Hepatic stellate cell (primary cell): ENCODE measurements around the gene RNU6-1.
A peak's percentile ranks its signal among the peaks of the same experiment; 100 is the strongest.

Experiments
- DNase-seq: peaks from one replicate; pipeline ENCODE4 v3.0.0; 2011; ENCODE audit warnings: low spot score

RNU6-1 gene

DNA sequence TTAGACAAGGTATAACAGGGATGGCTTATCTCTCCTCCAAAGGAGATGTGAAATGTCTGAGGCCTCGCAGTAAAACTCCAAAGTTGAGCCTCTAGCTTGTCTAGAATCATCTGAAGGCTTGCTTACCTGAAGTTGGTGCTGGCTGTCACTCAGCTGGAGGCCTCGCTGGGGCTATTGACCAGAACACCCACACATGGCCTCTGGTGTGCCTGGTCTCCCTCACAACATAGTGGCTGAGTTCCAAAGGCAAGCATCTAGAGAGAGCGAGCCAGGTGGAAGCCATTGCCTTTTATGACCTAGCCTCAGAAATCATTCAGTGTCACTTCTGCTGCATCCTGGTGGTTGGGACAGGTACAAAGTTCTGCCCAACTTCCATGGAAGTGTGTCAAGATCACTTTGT is 17.4 kb upstream of the RNU6-1 start:
- DNase-seq = no peak

DNA sequence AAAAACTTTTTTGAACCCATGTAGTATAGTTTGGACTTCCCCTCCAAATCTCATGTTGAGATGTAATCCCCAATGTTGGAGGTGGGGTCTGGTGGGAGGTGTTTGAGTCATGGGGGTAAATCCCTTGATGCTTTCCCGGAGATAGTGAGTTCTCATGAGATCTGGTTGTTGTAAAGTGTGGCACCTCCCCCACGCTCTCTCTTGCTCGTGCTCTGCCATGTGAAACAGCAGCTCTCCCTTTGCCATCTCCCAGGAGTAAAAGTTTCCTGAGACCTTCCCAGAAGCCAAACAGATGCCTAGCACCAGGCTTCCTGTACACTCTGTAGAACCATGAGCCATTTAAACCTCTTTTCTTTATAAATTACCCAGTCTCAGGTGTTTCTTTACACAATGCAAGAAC is 16.0 kb upstream of the RNU6-1 start:
- DNase-seq = no peak

DNA sequence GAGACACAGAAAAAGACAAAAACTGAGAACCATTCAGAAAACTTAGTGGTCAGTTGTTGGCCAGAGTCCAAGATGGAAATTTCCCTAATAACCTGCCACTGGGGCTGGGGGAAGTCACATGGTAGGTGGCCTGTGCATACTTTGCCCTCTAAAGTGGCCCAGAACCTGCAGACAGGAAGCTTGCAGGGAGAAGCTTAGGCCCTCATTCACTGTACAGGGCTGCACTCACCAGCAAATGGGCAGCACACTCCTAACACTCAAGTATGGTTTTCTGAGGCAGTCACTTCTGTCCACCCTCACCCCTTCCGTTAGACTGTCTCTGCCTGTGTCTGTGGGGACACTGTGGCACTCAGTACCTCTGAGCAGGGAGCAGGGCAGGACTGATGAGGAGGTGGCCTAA is 14.5 kb upstream of the RNU6-1 start:
- no peak for DNase-seq

DNA sequence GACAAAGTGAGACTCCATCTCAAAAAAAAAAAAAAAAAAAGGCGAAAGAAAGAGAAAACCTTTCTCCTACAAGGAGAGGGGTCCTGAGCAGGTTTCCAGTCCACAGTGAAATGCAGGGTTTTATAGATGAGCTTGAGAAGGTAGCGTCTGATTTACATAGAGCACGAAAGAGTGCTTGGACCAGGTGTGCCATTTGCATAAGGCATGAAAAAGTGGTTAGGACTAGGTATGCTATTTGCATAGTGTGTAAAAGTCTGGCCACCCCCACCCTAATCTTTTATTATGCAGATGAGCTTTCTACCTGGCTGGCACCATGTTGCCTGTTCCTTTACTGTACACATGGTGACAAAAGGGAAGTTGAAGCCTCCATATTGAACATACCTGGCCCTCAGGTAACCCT is 13.6 kb upstream of the RNU6-1 start:
- DNase-seq = no peak

DNA sequence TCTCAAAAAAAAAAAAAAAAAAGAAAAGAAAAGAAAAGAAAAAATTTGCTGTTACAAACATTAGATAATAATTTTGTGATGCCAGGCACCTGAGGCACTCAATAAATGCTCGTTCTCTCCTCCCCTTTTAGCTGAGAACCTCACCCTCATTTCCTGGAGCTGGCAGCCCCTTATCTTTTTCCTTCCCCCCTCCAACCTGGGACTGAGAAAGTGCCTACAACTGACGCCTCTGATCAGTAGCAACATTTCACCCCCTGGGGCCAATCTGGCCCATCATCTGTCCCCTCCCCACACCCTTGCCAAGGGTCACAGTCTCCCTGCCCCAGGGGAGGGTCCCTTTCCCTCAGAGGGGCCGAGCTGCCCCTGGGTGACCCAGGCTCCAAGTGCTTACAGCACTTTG is 12.6 kb upstream of the RNU6-1 start:
- DNase-seq = no peak

DNA sequence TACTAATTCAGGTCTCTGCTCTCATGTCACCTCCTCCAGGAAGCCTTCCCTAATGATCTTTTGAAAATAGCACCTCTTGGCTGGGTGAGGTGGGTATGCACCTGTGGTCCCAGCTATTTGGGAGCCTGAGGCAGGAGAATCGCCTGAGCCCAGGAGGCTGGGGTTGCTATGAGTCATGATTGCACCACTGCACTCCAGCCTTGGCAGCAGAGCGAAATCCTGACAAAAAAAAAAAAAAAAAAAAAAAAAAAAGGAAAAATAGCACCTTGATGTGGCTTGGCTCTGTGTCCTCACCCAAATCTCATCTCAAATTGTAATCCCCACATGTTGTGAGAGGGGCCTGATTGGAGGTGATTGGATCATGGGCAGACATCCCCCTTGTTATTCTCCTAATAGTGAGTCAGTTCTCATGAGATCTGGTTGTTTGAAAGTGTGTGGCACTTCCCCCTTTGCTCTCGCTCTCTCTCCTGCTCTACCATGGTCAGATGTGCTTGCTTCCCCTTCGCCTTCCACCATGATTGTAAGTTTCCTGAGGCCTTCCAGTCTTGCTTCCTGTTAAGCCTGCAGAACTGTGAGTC is 11.2 kb upstream of the RNU6-1 start:
- DNase-seq = no peak

DNA sequence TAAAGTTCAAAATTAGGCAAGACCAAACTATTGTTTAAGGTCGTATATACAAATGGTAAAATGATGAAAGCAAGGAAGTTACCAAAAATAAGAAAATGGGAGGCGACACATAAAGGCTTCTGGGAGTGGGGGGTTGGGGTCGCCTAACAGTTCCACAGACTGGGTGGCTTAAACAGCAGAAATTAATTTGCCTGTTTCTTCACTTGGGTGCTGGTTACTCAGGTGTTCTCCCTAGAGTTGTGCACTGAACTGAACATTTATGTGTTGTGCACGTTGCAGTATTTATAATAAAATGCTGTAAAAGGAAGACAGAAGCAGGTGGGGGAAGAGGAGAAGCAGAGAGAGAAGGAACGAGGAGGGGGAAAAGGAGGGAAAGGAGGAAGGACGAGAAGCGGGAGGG is 10.5 kb upstream of the RNU6-1 start:
- no peak for DNase-seq

DNA sequence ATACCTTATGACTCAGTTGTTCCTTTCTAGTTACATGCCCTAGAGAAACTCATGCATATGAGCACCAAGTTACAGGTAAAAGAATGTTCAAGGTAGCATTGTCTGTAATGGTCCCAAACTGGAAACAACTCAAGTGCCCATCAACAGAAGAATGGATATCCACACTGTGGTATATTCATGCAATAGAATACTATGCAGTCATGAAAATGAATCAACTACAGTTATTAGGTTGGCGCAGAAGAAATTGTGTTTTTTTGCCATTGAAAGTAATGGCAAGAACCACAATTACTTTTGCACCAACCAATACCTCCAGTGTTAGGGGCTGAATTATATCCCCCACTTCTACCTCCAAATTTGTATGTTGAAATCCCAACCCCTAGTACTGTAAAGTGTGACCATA is 9.7 kb upstream of the RNU6-1 start:
- no peak for DNase-seq

DNA sequence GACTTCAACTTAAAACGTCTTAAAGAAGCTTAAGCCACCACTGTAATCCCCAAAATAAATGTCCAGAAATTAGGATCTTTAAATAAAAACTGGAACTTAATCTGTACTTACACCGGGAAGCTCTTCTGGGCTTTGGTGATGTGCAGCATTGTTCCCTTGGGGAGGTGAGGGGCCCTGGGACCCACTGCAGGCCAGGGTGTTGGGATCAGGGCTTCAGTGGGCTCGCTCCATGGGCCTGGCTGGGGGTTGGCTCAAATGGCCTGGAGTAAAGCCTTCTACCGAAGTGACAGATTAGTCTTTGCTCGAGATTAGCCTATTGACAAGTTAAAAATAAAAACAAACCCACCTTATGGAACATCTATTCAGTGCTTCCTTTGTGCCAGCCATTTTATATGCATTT is 6.1 kb upstream of the RNU6-1 start:
- DNase-seq = no peak

DNA sequence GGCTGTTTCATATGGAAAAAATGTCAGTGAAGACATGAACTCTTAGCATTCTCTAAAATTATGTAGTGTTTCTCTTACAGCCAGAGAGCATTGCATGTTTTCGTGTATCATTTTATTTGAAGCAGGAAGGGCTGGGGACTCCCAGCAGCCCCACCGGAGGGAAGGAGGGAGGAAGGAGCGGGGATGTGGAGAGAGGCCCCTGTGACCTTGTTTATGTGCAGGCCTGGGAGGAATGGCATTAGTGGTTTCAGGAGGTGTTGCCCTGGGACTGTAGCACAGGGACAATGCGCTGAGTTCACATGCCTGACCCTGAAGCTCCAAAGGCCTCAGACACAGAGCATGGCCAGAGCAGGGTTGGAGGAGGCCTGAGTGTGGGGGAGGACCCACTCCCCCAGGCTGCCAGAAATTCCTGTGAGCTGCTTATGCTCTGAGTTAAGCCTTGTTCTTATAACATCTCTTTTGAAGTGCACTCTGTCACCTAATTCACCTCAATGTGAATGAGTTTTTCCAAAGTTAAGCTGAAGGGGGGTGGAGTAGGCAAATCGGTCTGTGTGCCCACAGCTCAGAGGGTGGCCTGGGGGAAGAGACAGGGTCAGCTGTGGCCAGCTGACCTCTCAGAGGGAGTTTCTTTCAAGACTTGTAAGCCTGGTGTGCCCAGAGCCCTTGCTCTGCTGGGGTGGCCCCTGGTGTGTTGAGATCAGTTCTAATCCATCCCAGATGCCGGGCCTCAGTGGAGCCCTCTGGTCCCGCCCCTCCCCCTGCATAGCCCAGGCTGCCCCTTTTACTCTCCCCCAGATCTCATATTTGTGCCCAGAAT is 3.9 kb upstream of the RNU6-1 start:
- peak; percentile 46 for DNase-seq

DNA sequence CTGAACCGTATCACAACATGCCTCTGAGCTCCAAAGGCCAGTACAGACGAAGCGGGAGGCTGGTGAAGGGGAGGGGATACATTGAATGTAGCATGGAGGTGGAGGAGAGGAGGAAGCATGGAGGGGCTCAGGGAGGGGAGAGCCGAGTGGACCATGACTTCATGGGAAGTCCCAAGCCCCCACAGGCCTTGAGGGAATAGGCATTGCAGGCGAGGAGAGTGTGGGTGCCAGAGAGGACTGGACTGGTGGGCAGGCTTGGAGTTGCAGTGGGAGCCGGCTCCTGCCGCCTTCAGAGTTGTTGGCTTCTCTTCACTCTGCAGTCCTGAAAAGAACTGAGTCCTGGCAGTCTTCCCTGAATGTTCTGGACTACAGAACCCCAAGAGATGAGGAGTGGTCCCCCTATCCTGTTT is 3.3 kb upstream of the RNU6-1 start:
- DNase-seq = no peak

DNA sequence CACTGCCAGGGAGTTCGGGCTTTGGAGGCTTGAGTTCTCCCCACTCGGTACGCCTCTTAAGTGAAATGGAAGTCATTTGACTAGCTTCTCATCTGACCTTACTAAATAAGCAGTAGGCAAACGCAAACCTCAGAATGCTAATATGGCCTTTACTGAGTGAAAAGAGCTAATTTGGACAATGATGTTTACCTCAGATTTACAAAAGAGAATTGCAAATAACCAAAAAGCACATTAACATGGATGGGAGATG is 1.6 kb upstream of the RNU6-1 start:
- DNase-seq = no peak

DNA sequence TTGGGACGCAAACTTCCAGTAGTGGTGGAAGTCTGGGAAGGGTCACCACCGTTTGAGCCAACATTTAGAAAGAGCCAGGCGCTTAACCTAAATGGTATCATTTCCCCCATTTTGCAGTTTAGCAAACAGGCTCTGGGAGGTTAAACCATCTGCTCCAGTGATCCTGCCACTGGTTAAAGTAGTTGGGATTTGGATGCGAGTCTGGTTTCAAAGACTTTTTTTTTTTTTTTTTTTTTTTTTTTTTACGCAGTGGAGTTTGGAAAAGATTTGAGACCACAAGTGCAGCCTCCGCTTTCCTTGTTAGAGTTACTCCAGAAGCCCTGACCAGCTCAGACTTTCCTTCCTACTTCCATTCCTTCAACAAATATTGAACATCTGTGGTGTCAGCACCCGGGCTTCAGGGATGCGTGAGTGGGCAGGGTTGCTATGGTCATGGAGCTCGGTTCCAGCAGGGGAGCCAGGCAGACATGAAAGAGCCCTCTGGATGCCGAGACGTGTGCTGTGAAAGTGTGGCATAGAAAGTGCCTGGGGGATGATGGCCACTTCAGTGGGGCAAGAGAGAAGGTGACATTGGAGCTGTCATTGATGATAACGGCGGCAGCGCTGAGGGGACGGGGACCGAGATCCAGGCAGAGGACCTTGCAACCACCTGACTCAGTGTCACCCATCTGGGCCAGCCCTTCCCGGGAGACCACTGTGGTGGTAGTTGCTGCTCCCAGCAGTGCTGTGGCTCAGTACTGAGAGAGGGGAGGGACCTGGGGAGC is 1.1 kb upstream of the RNU6-1 start:
- DNase-seq = peak; percentile 77

DNA sequence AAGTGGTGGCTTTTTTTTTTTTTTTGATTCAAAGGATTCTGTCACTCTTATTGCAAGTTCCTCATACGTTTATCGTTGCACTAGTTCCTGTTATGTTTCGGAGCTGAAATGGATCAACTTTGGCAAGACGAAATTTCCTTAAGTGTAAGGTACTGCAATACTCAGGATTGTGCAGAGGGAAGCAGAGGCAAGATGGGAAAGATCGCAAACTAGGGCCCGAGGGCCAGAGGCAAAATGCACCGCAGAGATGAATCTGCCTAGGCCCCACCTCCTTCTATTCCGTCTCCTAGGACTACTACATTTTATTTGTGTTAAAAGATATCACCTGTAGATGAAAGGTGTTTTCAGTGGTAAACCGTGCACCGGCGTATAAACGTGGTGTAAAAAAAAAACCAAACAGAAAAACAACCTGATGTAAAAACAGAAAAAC is 331 bp downstream of the RNU6-1 start:
- peak; percentile 62 for DNase-seq

DNA sequence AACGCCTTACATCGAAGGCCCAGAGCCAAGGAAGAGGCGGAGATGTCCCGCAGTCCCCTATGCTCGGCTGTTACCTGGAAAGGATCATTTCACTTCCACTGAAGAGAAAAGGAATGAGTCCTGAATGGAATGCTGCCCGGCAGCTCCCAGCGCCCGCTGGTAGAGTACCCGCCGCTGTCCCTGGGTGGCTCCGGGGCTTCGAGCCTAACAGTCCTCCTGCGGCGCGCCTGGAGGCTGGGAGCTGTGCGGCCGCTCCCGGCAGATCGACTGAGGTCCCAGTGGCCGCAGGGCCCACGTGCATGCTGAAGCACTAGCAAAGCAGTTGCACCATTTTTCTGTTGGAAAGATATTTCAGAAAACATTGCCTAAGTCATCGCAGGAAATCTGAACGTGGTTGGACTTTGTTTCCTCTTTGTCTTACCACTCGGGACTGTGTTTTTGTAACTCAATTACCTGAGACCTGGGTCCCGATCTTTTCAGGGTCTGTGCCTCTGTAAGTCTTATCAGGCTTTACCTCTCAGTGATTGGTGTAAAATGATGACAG is 984 bp downstream of the RNU6-1 start:
- peak; percentile 76 for DNase-seq

DNA sequence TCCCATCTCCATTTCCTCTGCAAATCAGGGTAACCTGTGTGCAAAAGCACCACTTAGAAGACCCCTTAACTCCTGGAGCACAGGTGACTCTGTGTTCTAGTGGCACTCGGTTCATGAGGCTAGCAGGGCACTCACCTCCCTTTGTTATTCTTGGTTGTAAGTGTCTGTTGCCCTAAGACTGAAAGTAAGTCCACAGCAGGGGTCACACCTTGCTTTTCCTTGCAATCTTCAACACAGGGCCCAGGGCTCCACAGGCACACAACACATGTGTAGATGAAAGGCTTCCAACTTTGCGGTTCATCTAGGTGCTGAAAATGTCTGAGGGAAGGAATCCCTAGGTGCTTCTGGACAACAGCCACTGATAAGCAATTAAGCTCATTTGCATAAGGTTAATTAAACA is 2.9 kb downstream of the RNU6-1 start:
- no peak for DNase-seq

DNA sequence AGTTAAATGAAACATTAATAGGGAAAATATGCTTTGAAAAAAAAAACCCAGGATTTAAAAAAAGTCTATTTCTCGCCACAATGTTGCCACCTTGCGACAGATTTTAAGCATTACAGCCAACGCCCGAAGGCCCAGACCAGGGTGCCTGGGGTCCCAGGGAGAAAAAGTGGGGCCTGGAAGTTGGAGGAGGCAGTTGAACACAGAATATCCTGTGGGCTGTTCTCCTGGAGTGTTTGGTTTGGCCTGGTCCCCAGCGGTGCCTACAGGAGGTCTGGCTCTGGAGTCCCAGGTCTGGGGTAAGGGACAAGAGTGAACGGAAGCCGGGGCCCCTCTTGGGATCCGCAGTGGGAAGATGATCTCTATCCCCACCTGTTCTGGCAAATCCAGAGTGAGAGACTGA is 3.4 kb downstream of the RNU6-1 start:
- peak; percentile 70 for DNase-seq

DNA sequence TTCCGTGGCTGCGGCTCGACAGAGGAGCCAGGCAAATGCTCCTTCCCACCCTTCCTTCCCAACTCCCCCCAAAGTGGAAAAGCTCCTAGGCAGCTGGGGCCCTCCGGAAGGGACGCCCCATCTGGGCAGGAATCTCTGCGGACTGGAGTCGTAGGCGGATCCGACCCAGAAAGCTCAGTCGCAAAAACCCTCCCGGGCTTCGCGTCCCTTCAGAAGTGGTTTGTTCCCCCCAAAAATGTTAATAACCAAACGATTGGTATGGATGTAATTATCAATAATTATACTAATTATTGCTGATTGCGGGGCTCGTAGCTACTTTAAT is 3.8 kb downstream of the RNU6-1 start:
- no peak for DNase-seq

DNA sequence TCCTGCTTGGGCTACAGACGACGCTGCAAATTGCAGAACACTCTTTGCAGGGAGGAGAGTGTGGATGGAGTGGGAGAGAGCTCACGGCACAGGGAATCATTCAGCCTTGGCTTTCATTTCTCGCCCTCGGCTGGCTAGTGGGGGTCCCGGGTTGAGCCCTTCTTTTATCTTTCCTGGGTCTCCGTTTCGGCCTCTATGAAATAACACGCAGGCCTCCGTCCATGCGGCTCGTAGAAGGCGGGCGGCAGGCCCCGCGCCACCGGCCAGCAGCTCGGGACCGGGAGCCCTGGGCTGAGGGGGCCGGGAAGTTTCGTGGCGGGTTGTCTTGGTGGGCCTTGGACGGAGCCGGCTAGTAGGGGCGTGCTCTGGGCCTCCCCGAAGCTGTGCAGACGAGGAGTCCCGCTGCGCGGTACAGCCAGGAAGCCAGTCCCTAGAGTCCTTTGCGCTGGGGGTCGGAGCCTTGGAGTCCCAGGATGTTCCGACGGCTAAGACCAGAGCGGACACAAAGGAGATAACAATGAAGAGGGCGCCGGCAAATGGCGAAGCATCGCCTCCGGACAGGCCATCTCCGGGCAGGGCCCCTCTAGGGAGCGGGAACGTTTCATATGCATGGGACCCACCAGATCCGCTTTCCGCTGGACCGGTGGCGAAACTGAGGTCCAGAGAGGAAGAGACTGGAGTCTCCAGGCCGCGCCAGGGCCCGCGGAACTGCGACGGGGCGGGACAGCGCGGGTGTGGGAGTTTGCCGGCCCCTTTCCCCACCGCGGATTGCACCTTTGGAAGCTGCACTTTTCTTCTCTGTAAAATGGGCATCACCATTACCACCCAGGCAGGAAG is 4.3 kb downstream of the RNU6-1 start:
- DNase-seq = no peak

DNA sequence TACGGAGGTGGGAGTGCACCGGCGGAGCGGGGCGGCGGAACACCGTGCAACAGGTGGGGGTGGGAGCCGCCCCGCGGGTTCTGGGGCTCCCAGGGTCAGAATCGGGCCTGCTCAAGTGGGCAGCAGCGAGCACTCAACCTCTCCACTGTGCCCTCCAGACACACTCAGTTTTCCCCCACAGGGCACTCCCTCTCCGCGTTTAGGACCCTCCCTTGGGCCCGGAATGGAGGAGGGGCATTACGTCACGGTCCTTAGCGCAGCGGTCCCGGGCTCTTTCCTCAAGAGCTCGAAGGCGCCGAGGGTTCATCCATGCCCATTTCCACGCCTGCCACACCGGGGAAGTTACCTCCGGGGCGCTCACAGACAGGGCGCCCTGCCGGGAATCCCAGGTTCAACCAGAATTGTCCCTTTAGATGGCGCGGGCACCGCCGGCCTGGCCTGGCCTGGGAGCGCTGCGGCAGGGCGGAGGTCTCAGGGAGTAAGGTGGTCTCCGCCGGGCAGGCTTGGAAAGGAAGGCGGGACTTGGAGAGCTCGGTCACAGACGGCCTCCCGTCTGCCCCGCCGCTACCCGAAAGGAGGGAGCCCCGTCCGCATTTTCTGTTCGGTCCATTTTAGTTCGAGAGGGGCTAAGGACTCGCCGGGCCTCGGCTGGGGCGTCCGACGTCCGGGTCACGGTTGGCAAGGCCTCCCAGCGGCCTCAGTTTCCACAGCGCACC is 5.1 kb downstream of the RNU6-1 start:
- DNase-seq = no peak

DNA sequence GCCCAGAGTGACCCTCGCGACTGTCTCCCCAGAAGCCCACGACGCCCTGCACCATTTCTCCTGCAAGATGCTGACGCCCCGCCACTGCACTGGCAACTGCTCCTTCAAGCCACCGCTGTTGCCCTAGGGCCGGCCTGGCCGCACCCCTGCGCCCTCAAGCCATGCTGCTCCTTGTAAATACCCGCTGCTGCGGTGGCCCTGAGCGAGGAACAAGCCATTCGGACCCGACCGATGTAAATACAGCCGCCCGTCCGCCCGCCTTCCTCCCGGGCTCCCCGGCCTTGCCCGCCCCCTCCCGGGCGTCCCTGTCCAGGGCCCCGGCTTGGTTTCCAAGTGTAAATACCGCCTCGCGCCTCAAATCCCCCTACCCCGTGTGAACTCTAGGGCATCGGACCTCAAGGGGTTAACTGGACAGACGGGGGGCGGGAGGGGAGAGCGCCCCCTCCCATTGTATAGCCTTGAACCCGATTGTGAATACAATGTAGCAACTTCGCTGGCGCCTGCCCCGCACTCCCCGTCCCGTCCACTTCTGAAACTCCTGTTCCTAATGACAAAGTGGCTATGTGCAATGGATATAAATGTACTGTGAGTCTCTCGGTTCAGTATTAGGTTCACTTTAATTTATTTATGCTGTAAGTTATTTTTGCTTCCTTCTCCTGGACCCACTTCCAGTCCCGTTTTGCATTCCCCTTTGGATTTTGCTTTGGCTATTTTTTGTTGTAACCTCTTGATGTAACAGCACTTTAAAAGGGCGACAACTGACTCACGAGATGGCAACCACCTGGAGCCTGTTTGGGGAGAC is 5.9 kb downstream of the RNU6-1 start:
- DNase-seq = peak; percentile 72
